Measurements from ENCODE around the gene CGB7.

- no peak for TF ChIP-seq CTCF (IDR thresholded peaks at IDR 0.05)
- TF ChIP-seq POLR2A (IDR thresholded peaks at IDR 0.05), result no peak
- no peak for TF ChIP-seq POLR2AphosphoS5 (IDR thresholded peaks at IDR 0.05)
- no peak for TF ChIP-seq EP300 (IDR thresholded peaks at IDR 0.05; ENCODE audit: low read depth)
Measured at GRCh38 chr19:49080392-49080791, 22.8 kb upstream of the CGB7 start.

Measured in transverse colon (tissue), 4 donors.